H7 (cell line): ENCODE data around the gene CIAO2B. TPM values are rescaled to one million over a fixed set of nuclear protein-coding genes. Genes with fewer than 3 reads are reported as not detected.

Experiments
- DNase-seq: peaks from one replicate; pipeline ENCODE4 v3.0.0; 2012
- H3K27me3 ChIP-seq: 2 replicates; pipeline ENCODE4 v1.6.0; 2011; ENCODE audit warnings: mild to moderate bottlenecking, low read length; ENCODE audit not compliant: control insufficient read depth, insufficient read depth
- H3K36me3 ChIP-seq: replicated peaks from 2 replicates; pipeline ENCODE4 v1.5.1; 2011; ENCODE audit warnings: low read length; ENCODE audit not compliant: control insufficient read depth, insufficient read depth
- H3K4me3 ChIP-seq: 2 replicates; pipeline ENCODE4 v1.5.1; 2011; ENCODE audit warnings: low read depth, mild to moderate bottlenecking, control low read depth, low read length, moderate library complexity; ENCODE audit not compliant: insufficient read depth
- total RNA-seq: library from RNA; depleted of rRNA; stranded (reverse); fragments of >200 nt; shearing (Covaris generic); gene quantifications from 2 replicates; pipeline ENCODE4 v1.2.3, GENCODE V29; 2014

CIAO2B gene
- total RNA-seq, 1 experiment from 2014 or later: 91.1 TPM

DNA sequence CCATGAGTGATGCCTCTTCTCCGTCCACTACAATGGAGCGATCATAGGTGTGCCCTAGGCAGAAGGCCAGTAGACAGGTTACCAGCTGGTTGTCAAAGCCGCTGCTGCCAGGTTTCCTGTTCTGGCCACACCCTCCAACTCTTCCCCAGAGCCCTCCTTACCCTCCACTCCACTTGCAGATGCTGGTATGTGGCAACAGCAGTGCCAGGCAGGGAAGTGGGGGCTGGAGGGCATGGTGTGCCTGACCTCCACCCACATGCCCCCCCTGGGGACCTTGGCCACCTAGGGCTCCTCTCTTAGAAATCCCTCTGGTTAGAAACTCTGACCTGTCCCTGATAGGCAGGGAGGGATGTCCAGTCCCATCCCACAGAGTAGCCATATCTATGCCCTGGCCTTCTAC is 10.3 kb downstream of the CIAO2B start:
- Histone ChIP-seq H3K4me3 (no peak overlapping the region), H3K27me3 (peaks cover 39% of the 10 kb centered on the region), H3K36me3 (no peaks in the 10 kb centered on the region)
- peak; percentile 51 for DNase-seq

DNA sequence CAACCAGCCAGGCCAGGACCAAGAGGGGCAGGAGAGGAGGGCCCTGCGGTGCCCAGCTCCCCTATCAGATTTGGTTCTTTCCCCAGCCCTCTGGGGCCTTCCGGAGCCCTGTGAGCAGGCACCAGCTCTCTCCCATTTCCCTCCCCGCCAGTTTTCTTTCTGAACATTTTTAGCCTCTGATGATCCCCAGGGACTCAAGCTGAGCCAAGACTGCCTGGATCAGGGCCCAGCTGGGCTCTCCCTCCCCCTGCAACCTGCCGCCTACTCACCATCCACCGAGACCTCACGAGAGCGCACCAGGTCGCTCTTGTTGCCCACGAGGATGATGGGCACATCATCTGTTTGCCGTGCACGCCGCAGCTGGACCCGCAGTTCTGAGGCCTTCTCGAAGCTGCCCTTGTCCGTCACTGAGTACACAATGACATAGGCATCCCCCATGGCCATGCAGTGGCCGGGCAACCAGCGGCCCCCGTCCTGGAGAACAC is 10.9 kb downstream of the CIAO2B start:
- Histone ChIP-seq H3K27me3 (peaks cover 39% of the 10 kb centered on the region), H3K4me3 (no peak overlapping the region), H3K36me3 (no peaks in the 10 kb centered on the region)
- peak; percentile 57 for DNase-seq

DNA sequence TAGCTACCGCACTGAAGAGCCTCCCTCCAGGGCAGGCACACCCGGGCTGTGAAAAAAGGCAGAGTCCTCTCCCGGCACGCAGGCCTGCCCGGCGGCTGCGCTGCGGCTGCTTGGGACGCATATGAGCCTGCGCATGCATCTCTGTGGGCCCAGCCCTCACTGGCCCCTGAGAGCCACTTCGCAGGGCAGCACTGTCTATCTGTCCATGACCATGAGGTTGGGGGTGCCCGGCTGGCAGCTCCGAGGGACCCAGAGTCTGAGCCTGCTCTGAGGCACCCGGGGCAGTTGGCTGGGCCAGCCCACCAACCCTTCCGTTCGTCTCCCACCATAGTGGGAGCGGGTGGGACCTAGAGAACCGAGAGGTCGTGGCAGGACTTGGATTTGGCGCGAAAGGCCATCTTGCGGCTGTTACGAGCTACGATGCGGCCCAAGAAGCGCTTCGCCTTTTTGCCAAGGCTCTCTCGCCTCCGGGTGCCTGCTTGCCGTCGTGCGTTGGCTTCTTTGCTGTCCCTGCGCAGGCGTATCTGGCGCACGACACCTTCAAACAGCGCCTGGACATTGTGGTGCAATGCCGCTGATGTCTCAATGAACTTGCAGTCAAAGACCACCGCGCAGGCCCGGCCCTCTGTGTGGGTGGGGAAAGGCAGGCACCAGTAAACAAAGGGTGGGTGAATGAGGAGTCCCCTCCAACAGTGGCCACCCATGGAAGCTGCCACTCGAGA is 12.3 kb downstream of the CIAO2B start:
- DNase-seq: peak; percentile 51
- peaks cover 38% of the 10 kb centered on the region for H3K27me3 ChIP-seq
- no peak overlapping the region for H3K4me3 ChIP-seq
- H3K36me3 ChIP-seq: no peaks in the 10 kb centered on the region

DNA sequence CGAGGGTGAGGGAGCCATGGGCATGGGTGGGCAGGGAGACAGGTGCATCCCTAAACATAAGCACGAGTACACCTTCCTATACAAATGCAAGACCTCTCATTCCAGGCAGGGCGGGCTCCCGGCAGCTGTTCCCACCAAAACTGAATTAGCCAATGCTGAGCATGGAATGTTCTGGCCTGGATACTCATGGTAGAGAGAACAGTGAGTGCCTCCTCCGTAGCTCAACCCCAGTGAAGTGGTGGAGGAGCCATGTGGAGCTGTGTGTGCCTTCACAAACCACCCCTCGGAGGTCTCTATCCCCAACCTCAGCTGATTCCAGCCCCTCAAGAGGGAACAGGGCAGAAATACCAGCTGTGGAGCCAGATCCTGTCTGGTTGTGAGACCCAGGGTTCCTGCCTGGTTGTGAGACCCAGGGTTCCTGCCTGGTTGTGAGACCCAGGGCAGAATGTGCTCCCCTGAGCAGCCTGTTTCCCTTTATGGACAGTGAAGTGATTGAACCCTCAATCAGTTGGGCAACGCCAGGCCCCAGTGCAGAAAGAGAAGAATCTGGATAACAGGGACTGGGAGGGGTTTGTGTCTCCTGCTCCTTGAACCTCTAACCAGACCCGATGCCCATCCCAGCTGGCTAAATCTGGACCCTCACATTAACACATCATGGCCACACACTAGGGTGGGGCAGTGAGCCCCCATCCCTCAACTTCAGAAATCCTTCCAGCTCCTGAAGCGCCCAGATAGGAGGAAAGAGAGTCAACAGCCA is 13.1 kb downstream of the CIAO2B start:
- Histone ChIP-seq H3K27me3 (peaks cover 30% of the 10 kb centered on the region), H3K4me3 (no peak overlapping the region), H3K36me3 (no peaks in the 10 kb centered on the region)
- no peak for DNase-seq

DNA sequence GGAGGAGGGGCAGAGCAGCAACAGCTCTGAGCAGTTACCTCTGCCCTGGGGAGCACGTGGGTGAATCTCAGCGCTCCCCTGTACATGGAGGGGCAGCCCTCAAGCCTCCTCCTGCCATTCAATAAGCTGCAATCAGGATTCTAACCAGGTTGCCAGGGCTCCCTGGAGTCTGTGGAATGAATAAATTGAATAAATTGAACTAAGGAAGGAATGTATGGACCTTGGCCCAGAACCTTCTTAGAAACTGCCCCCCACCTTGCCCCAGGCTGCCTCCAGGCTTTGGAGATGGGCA is 14.0 kb downstream of the CIAO2B start:
- Histone ChIP-seq H3K36me3 (no peaks in the 10 kb centered on the region), H3K4me3 (no peak overlapping the region), H3K27me3 (peaks cover 21% of the 10 kb centered on the region)
- no peak for DNase-seq

DNA sequence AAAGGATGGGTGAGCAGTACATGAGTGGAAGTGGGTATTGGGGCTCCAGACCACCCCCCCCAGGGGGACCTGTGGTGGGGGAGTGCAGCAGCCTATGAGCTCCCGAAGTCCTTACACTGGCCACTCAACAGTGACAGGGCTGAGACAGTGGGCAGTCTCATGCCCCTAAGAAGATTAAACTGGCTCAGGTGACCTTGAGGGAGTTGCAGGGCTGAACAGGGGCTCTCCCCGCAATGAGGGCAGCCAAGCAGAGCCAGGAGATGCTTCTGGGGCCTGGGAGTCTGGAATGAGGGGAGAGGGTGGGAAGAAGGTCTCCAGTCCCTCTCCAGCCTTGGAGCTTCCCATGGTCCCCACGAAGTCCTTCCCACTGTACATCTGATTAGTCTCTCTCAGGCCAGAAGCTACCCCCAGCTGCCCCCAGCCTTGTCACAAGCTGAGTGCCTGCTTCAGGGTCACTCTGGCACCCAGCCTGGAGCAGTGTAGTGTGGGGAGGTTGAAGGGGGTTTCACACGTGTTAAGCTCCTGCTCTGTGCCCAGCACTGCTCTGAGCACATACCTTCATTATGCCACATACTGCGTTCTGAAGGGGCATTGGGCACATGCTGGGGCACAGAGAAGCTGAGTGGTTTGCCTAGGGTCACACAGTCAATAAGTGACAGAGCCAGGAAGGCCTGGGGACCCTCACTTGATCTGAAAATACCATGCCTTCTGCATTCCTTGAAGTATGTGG is 14.5 kb downstream of the CIAO2B start:
- Histone ChIP-seq H3K27me3 (peaks cover 17% of the 10 kb centered on the region), H3K36me3 (no peaks in the 10 kb centered on the region), H3K4me3 (no peak overlapping the region)
- DNase-seq: no peak

DNA sequence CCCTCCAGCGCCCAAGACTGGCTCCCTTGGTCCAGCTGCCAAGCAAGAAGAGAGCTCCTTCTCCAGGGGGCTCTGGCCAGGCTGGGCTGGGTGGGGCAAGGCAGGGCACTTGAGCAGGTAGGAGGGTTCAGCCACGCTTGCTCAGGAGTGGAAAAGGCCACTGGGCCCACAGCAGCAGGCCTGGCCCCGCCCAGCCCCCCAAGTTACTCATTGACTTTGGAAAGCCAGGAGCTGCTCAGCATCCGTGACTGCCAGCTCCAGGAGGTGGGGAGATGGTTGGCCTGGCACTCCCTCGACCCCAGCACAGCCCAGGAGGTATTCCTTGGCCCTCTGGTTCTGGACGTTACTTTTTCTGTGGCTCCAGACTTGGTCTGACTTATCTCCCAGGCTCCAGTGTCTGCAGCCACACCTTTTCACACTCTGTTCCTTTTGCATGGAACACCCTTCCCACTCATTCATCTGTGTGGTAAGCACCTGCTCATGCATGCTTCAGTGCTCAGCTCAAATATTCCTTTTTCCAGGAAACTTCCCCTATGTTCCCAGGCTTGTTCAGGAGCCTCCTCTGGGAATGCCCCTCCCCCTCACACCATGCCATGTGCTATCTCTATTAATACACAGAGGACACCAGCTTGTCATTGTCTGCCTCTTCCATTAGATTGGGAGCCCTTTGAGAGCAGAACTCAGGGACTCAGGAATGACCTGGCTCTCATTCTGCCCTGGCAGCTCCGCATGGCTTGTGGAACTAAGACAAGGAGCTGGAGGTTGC is 15.2 kb downstream of the CIAO2B start, which contains the start of gene CDH16:
TSS of gene CDH16 (minus strand) at position 83 of the 766 bp plus-strand sequence. CDS start 820 bp downstream, outside the sequence.
- Histone ChIP-seq H3K4me3 (no peak within 1 kb of the TSS), H3K36me3 (no peaks in the 10 kb centered on the region), H3K27me3 (peaks cover 10% of the 10 kb centered on the region)
- DNase-seq: no peak

DNA sequence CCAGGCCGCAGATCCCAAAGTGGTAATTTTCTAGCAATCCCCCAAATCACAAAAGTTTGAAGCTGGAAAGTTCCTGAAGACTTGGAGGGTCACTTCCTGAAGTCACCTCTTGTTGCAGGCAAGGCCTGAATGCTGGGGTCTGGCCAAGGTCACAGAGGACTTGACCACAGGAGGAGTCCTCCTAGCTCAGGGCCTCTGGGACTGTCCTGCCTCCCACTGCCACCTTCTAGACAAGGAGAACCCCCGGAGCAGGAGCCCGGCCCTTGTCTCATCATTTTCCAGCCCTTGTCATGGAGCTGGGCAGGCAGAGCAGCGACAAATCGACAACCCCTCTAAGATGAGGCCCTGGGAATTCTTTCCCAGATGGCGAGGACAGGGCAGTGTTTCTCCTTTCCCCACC is 15.8 kb downstream of the CIAO2B start:
- Histone ChIP-seq H3K4me3 (no peak overlapping the region), H3K36me3 (no peaks in the 10 kb centered on the region), H3K27me3 (peaks cover 4% of the 10 kb centered on the region; the same call in 1 of the 2 replicates)
- no peak for DNase-seq

DNA sequence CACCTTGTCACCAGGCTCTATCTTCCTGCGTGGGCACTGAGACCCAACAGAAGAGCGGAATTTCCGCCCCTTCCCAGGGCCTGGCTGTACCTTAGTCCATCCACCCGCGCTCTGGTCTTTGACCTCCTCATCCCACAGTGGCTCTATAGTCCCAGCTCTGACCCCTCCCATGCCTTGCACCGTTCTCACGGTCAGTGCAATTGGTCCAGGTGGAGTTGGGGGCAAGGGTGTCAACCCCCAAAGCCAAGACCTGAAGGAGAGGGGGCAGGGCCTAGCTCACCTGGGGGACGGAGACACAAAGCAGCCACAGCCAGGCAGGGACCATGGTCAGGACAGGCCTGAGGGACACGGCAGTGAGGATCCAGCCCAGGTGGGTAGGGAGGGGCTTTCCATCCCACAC is 16.5 kb downstream of the CIAO2B start:
- Histone ChIP-seq H3K27me3 (no peaks in the 10 kb centered on the region; the same call in 1 of the 2 replicates), H3K4me3 (no peak overlapping the region), H3K36me3 (no peaks in the 10 kb centered on the region)
- DNase-seq: no peak

DNA sequence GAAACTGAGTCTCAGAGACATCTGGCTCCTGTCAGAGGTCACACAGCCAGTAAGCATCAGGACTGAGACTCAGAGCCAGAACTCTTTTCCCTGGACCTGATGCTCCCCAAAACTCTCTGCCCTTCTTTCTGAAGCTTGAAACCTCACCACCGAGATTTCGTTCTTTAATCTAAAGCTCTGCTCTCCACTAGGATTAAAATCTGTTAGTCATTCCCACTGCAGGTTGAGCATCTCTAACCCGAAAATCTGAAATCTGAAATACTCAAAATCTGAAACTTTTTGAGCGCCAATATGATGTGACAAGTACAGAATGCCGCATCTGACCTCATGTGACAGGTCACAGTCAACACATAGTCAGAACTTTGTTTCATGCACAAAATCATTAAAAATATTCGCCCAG is 17.7 kb downstream of the CIAO2B start:
- Histone ChIP-seq H3K27me3 (peaks cover 2% of the 10 kb centered on the region), H3K4me3 (no peak overlapping the region), H3K36me3 (no peaks in the 10 kb centered on the region)
- DNase-seq: no peak

DNA sequence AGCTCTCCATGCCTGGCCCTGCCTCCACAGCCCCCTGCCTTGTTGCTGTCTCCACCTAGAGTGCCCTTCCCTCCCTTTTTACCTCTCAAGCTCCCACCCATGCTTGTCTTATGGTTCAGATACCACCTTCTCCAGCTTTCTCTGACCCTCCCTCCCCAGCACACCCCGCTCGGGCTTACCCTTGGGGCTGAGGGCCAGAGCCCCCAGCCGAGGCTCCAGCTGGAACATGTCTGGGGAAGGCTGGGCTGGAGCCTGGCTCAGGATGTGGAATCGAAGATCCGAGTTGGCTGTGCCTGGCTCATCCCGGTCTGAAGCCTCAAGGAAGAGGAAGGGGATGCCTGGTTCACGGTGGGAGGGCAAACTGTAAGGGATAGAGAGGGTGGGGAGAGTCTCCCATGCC is 19.2 kb downstream of the CIAO2B start:
- no peak overlapping the region for H3K4me3 ChIP-seq
- DNase-seq: no peak
- peaks cover 2% of the 10 kb centered on the region for H3K27me3 ChIP-seq
- H3K36me3 ChIP-seq: no peaks in the 10 kb centered on the region

DNA sequence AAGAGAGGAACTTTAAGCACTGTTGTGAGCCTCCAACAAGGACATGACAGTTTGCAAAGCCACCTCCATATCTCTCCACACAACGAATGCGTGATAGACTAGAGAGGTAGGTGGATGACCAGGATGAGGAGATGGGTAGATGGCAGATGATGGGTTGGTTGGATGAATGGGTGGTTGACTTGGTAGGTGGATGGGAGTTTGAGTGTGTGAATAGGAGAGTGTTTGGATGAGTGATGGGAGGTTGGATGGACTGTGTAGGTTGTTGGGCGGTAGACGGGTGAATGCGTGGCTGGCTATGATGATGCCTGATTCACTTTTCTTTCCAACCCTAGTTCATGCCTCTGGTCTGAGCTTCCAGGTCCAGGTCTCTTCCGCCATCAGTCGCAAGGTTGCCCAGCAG is 19.7 kb downstream of the CIAO2B start:
- peaks cover 2% of the 10 kb centered on the region for H3K27me3 ChIP-seq
- no peak for DNase-seq
- no peak overlapping the region for H3K4me3 ChIP-seq
- no peaks in the 10 kb centered on the region for H3K36me3 ChIP-seq

DNA sequence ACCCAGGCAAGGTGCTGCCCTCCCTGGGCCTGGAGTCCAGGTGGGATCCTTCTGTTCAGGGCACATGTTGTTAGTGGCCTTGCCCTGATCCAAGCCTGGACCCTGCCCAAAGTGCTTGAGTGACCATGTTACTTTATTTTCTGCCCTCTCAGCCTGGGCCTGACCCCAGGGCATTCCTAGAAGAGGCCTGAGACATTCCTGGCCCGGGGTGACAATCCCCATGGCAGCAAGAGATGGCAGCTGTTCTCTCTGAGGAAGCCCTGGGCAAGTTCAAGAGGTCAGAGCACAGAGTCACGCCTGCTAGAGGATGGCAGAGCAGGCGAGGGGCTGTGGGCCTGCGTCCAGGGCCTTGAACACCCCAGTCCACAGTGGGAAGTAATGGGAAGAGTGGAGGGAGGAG is 20.5 kb downstream of the CIAO2B start:
- H3K36me3 ChIP-seq: no peaks in the 10 kb centered on the region
- no peak for DNase-seq
- peaks cover 2% of the 10 kb centered on the region for H3K27me3 ChIP-seq
- H3K4me3 ChIP-seq: no peak overlapping the region

DNA sequence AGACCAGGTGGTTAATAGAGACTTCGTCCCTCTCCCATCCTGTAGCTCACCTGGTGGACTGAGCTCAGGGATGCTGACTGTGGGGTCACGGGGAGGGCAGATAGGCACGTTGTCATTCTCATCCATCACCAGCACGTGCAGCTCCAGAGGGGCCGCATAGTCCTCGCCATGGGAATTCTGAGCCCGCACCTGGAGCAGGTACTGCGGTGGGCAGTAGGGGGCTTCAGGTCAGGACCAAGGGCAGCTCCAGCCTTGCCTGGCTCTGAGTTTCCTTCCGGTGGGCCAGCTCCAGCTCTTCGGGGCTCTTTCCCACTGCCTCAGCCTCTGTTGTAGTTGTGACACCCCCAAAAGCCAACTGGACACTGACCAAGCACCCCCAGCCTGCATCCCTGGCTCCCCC is 21.1 kb downstream of the CIAO2B start:
- DNase-seq: peak; percentile 89
- Histone ChIP-seq H3K36me3 (no peaks in the 10 kb centered on the region), H3K4me3 (no peak overlapping the region), H3K27me3 (peaks cover 2% of the 10 kb centered on the region)
